Chondrocyte (in vitro differentiated cells): ENCODE results near the gene ECHDC1. TPM values are rescaled to one million over a fixed set of nuclear protein-coding genes. Genes with fewer than 3 reads are reported as not detected.

Experiments used
- DNase-seq: peaks from one replicate; pipeline ENCODE4 v3.0.0; 2021; ENCODE audit warnings: mixed read lengths, low spot score
- H3K27ac Mint-ChIP-seq: one replicate; pipeline ENCODE4 v1.8.0; 2021; ENCODE audit warnings: mild to moderate bottlenecking, moderate library complexity, mixed read lengths; ENCODE audit not compliant: unreplicated experiment
- H3K27me3 Mint-ChIP-seq: 2 replicates; pipeline ENCODE4 v1.8.0; 2021; ENCODE audit warnings: low read depth, mixed read lengths
- H3K36me3 Mint-ChIP-seq: 2 replicates; pipeline ENCODE4 v1.8.0; 2021; ENCODE audit warnings: low read depth, mixed read lengths
- H3K4me1 Mint-ChIP-seq: 2 replicates; pipeline ENCODE4 v1.8.0; 2021; ENCODE audit warnings: low read depth, mild to moderate bottlenecking, mixed read lengths
- H3K4me3 Mint-ChIP-seq: one replicate; pipeline ENCODE4 v1.8.0; 2021; ENCODE audit warnings: mild to moderate bottlenecking, moderate library complexity, mixed read lengths; ENCODE audit not compliant: unreplicated experiment
- H3K9me3 Mint-ChIP-seq: 2 replicates; pipeline ENCODE4 v1.8.0; 2021; ENCODE audit warnings: low read depth, mixed read lengths
- CTCF ChIP-seq: fragments of 200-600 bp; sonication (generic); IDR thresholded peaks from 2 replicates; pipeline ENCODE4 v1.5.0; 2021; ENCODE audit warnings: antibody characterized with exemption, mild to moderate bottlenecking, moderate library complexity
- total RNA-seq: library from RNA; stranded (reverse); gene quantifications from 3 replicates; pipeline ENCODE4 v1.2.1, GENCODE V29; 2021

Gene ECHDC1
- total RNA-seq, 1 donor from 2014 or later = 40.4 TPM

- Mint-ChIP-seq H3K9me3 (no peaks in the 10 kb centered on the region), H3K36me3 (peaks cover 2% of the 10 kb centered on the region), H3K27me3 (peaks cover 7% of the 10 kb centered on the region), H3K4me3 (no peak overlapping the region), H3K4me1 (peaks cover 19% of the 10 kb centered on the region), H3K27ac (no peak overlapping the region)
- TF ChIP-seq CTCF = no peak
- DNase-seq = no peak
Observed at GRCh38 chr6:127263481-127263880, 79.9 kb downstream of the ECHDC1 start.

- Mint-ChIP-seq H3K36me3 (peaks cover 2% of the 10 kb centered on the region), H3K27ac (no peak overlapping the region), H3K4me1 (peaks cover 15% of the 10 kb centered on the region), H3K4me3 (no peak overlapping the region), H3K9me3 (no peaks in the 10 kb centered on the region), H3K27me3 (peaks cover 7% of the 10 kb centered on the region)
- no peak for TF ChIP-seq CTCF
- no peak for DNase-seq
Observed at GRCh38 chr6:127262896-127263295, 80.5 kb downstream of the ECHDC1 start.

- no peaks in the 10 kb centered on the region for H3K4me1 Mint-ChIP-seq
- DNase-seq = no peak
- H3K36me3 Mint-ChIP-seq = no peaks in the 10 kb centered on the region
- no peak overlapping the region for H3K4me3 Mint-ChIP-seq
- no peaks in the 10 kb centered on the region for H3K9me3 Mint-ChIP-seq
- no peak overlapping the region for H3K27ac Mint-ChIP-seq
- peaks cover 7% of the 10 kb centered on the region for H3K27me3 Mint-ChIP-seq
- no peak for TF ChIP-seq CTCF
Observed at GRCh38 chr6:127255286-127255685, 88.1 kb downstream of the ECHDC1 start.

GRCh38 chr6:127249621-127250020, 93.8 kb downstream of the ECHDC1 start:
- Mint-ChIP-seq H3K9me3 (no peaks in the 10 kb centered on the region), H3K4me1 (no peaks in the 10 kb centered on the region), H3K27ac (no peak overlapping the region), H3K27me3 (no peaks in the 10 kb centered on the region), H3K36me3 (no peaks in the 10 kb centered on the region), H3K4me3 (no peak overlapping the region)
- TF ChIP-seq CTCF = no peak
- DNase-seq = no peak

- no peak for DNase-seq
- no peak overlapping the region for H3K27ac Mint-ChIP-seq
- TF ChIP-seq CTCF = no peak
- H3K4me3 Mint-ChIP-seq = no peak overlapping the region
- H3K36me3 Mint-ChIP-seq = no peaks in the 10 kb centered on the region
- no peaks in the 10 kb centered on the region for H3K4me1 Mint-ChIP-seq
- H3K9me3 Mint-ChIP-seq = no peaks in the 10 kb centered on the region
- peaks cover 2% of the 10 kb centered on the region for H3K27me3 Mint-ChIP-seq
Observed at GRCh38 chr6:127247114-127248096, 96.0 kb downstream of the ECHDC1 start.
